CD4-positive, alpha-beta T cell treated with Interleukin-1 beta for 1 hour (primary cell): ENCODE measurements around the gene ADPGK.

Source experiments
- DNase-seq, 2 donors: peaks; one replicate each; pipeline ENCODE4 v3.0.0-alpha.2; 2020 to 2022

ADPGK gene

DNA sequence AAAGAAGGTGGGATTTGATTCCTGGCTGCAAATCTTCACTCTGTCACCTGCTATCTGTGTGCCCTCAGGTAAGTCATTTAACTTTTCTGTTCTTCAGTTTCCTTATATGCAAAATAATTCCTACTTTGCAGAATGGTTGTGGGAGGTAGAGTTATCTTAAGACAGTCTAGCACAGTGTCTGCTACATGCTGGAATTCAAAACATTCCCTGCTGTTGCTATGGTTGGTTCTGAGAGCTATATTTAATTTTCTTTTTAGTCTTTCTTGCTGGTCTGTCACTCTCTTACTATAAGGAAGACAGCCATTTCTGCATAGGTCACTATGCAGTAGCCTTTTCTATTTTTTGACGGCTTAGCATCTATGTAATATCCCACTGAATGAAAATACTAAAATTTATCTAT, 4.0 kb upstream of the ADPGK start:
- DNase-seq, result no peak

DNA sequence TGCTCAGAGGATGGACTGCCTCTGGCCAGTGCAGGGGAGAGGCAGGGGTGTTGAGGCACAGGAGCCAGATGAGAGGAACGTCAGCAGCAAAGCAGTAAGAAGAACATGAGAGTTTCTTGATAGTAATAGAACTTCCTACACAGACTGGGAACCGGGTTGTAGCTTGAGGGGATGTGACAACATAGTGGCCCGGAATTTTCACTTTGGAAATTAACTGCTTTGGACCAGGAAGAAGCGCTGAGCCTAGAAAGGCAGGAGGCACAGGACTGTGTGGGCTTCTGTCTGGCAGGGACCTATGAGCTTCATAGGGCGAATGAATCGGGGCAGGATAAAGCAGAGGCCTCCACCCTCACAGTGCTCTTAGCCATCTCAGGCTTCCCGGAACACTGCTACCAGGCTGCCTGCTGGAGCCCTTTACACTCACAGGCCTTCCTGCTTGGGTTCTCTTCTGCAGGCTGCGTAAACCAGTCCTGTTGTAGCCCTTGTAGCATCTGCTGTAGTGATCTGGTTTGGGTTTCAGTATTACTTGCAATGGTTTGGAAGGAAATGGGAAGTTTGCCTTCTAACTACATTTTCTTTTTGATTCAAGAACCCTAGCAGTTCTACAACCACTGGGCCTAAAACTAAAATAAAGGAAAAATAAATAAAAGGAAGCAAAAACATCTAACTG, 3.3 kb upstream of the ADPGK start:
- no peak for DNase-seq

DNA sequence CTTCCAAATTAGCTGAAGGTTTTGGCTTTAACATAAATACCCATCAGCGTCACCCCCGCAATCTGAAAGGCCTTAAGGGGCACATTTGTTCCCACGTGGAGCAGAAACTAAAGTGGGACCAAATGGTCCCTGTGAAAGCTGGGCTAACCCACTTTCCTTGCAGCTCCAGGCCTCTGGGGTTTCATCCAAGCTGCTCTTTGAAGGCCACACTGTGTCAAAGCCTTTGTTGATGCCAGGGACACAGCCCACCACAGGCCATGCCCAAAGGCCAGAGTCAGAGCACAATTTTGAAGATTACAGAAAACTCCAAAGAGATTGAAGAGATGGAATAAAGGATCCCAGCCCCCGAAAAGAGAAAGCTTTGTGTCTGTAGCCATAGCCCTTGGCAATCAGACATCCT, 2.7 kb upstream of the ADPGK start:
- DNase-seq, result no peak

DNA sequence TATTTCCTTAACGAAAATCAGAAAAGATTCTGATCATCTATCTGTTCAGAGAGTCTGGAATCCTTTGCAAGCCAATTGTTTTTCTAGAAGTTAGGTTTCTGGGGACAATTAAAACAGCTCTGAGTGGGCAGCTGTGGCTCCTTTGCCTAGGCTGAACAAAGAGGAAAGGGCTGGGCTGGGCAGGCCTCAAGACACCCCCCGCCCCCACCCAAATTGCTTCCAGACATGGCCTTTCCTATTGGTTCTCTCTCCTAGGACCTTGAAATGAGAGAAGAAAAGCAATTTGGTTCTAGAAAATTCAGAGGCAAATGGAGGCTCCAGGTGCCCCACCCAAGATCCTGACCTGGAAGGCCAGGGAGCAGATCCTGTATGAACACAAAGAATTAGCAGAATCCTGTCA, 2.3 kb upstream of the ADPGK start:
- no peak for DNase-seq

DNA sequence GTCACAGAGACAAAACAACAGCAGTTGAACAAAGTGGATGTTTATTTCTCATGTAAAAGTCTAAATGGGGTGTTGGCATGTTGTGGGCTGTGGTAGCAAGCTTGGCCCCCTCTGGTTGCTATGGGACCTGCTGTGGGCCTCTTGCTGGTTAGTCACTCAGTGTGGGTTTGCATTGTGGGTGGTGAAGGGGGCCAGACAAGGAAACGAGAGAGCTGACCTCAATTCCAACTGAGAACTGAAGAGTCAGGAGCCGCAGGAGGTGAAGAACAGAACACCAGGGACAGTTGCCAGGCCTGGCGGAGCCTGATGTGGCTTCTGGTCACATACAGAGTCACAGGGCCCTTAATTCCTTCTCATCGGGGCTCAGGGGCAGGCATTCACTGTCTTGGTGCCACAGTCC, 1.9 kb upstream of the ADPGK start:
- DNase-seq, result peak; percentile 73 to 74

DNA sequence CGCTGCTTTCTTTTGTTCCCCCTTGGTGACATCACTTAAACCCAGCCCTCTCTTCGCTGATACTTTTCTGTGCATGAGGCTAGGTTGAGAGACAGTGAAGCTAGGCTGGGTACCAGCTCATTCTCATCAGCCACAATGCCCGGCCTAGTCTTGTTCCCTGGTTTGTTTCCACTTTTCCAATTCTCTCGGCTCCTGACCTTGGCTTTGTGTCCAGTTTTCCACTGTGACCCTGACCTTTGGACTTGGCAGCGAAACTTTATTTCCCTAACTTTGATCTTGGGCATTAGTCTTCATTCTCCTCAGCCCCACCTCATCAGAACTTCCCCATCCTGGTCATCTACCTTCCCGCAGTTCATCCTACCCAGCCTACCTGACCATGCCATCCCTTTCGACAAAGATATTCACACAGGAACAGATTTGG, 908 bp upstream of the ADPGK start:
- DNase-seq, result no peak

DNA sequence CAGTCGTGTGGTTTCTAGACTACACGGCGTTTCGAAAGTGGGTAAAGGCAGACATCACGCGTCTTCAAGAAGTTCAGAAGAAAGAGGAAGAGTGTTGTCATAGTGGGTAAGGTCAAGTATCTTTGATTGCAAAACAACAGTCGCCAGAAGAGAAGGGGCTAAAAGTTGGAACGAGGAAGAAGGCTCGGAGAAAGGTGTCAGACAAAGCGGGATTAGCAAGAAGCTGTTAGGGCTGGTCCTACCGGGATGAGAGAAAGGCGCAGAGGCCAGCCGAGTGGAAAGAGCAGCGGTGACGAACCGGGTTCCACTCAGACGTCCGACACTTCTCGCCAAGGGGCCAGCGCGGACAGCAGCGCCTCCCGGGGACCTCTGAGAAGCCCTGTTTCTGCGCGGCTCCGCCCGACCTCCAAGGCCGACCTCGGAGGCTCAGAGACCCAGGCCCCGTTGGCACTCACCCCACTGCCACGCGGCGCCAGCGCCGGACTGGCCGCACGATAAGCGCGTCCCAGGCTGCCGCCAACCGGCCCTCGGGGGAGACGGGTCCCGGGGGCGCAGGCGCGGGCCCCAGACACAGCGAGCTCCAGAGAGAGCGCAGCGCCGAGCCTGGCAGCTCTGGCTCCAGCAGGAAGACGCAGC, 436 bp downstream of the ADPGK start:
- DNase-seq, result peak; percentile 59 to 69

DNA sequence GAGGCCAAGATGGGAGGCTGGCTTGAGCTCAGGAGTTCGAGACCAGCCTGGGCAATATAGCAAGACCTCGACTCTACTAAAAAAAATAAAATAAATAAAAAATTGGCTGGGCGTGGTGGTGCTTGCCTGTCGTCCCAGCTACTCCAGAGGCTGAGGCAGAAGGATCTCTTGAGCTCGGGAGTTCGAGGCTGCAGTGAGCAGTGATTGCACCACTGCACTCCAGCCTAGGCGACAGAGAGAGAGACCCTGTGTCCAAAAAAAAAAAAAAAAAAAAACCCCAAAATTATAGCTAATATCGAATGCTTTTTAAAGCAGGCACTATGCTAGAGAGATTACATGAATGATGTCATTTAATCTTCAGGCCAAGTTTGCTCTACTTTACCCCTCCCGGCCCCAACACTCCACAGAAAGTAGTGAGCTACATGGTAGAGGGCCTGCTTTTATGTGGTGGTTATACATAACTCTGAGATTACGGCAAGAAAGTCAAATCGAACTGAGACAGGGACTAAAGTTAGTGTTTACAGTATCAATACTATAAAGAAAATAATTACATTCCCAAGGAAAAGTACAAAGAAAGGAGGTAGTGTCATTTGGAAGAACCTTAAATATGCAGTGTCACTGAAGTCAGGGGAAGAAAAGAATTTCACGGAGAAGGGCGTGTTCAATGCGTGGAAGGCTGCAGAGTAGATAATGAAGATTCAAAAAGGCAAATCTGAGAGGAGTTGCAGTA, 1.1 kb downstream of the ADPGK start:
- DNase-seq, result no peak

DNA sequence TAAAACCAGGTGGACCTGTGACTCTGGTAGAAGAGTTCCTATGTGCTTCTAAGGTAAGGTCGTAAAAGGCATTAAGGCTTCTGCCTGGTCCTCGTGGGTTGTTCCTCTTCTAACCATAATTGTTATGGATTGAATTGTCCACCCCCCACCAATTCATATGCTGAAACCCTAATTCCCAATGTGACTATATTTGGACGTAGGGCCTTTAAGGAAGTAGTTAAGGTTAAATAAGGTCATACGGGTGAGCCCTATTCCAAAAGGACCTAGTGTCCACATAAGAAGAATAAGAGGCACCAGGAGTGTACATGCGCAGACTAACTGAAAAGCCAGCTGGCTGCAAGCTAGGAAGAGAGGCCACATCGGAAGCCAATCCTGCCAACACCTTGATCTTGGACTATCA, 1.9 kb downstream of the ADPGK start:
- DNase-seq, result no peak

DNA sequence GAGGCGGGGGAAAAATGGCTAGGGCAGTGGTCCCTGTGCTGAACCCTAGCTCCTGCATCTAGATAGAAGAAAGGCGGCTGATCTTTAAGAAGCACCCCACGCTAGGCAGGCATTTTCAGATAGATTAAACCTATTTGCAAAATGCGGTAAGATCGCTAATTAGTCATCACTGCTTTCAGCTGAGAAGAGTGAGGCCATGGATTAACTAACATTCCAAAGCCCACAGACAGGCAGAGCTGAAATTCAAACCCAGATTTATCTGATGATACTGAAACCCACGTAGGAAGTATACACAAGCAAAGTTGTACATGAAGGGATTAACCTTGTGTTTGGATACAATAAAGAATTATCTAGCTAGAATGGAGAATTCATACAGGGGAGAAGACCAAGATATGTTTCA, 4.8 kb downstream of the ADPGK start:
- DNase-seq, result no peak

DNA sequence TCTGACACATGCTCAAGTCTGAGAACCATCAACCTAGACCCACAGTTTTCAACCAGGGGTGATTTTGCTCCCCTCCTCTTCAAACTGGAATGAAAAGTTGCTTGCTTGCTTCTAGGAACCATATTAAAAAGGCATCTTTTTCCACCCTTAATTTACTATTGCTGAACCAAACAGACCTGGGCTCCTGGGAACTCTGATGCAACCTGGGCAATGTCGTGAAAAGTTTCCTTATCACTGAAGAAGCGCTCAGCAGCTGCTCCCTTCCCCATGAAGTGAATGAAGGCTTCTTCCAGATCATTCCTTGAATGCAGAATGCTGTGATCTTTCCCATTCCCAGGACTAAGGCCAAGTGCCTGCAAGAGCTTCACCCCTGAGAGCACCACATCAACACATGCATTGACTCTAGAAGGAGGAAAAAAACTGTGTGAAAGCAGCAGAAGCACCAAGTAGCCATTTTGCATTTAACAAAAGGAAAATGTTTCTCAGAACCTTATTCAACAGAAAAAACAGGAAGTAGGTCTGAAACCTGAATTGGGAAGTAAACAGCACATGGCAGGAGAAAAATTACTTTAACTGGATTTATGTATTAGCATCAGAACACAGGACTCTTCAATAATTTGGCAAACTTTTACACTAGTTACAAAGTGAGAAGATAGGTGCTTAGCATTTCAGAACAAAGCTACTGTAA, 8.7 kb downstream of the ADPGK start:
- no peak for DNase-seq

DNA sequence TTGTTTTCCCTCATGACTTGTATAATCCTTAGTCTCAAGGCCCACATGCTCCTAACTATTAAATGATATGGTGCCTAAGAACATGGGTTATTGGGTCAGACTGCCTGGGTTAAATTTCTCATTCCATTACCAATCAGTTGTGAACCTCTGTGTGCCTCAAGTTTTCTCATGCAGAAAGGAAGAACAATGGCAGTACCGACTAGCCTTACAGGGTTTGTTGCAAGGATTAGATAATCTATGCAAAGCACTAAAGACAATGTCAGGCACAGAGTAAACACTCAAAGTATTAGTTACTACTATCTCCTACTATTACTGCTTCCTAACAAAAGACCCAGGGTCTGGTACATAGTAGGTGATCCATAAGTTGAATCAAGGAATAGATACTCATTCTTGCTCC, 12.2 kb downstream of the ADPGK start:
- DNase-seq, result no peak

DNA sequence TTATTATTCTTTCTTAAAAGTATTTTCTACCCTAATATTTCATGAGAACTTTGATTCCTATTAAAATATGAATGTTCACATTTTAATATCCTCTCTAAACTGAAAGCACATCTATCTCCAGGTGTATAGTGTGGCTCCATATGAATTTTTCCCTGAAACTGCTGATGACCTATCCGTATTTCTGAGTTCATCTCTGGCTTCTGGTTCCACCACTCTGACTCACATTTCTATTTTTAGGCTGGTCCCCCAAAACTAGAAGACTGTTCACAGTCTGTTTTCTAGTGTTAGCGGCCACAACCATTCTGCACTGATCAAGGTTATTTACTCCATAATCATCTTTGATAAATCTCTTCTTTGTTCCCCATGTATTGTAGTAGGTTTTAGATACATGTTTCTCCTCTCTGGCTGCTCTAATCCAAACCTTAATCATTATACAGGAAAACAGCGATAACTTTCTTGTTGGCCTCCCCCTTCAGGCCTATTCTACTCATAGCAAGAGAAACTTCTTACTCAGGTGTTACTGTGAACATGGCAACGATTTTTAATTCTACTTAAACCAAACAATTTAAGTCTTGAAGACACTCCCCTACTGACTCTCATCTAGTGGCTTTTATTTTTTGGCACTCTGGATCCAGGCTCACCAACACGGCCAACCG, 12.8 kb downstream of the ADPGK start:
- no peak for DNase-seq

DNA sequence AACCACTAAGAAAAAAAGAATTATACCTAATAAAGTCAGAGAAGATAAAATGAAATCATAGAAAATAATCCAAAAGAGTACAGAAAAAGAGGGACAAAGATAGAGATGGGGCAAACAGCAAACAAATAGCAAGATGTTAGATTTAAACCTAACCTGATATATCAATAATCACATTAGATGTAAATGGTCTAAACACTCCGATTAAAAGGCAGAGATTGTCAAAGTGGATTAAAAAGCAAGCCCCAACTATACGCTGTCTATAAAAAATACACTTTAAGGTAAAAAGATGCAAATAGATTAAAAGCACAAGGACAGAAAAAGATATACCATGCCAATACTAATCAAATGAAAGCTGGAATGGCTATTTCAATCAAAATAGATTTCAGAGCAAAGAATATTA, 16.8 kb downstream of the ADPGK start:
- DNase-seq, result no peak

DNA sequence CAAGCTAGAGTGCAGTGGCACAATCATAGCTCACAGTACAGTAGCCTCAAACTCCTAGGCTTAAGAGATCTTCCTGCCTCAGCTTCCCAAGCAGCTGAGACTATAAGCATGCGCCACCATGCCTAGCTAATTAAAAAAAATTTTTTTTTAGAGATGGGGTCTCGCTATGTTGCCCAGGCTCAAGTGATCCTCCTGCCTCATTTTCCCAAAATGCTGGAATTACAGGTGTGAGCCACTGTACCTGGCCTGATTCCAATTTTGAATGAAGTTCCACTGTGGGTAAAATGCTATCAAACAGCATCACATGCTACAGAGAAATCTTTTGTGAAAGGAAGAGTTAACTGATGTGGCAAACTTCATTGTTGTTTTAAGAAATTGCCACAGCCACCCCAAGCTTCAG, 17.5 kb downstream of the ADPGK start:
- DNase-seq, result no peak

DNA sequence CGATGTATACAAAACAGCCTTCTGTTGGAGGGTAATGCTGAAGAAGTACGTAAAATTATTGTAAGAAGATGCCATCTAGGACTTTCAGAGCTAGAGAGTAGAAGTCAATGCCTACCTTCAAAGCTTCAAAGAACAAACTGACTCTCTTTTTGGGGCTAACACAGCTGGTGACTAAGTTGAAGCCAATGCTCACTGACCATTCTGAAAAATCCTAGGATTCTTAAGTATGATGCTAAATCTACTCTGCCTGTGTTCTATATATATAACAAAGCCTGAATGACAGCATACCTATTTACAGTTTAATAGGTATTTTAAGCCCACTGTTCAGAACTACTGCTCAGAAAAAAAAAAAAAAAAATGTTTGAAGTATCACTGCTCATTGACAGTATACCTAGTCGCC, 18.9 kb downstream of the ADPGK start:
- DNase-seq, result no peak

DNA sequence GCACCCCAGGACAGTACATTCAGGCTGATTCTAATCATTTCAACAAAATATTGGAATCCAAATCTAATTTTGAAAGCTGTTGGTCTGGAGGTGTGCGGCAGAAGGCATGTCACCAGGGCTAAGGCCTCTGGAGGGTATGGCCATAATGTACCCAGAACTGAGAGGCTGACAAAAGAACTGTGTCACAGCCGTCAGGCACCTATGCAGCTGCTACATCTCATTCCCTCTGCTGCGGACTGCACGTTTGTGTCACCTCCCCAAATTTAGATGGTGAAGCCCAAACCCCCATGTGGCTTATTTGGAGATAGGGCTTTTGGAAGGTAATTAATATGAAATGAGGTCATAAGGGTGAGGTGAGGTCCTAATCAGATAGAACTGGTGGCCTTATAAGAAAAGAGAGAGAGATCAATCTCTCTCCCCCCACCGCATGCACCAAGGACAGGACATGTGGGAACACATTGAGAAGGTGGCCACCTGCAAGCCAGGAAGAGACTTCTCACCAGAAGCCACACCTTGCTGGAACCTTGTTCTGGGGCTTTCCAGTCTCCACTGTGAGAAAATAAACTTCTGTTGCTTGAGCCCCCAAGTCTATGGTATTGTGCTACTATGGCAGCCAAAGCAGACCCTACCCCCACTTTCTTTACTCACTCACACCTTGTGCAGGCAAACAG, 22.8 kb downstream of the ADPGK start:
- DNase-seq, result no peak

DNA sequence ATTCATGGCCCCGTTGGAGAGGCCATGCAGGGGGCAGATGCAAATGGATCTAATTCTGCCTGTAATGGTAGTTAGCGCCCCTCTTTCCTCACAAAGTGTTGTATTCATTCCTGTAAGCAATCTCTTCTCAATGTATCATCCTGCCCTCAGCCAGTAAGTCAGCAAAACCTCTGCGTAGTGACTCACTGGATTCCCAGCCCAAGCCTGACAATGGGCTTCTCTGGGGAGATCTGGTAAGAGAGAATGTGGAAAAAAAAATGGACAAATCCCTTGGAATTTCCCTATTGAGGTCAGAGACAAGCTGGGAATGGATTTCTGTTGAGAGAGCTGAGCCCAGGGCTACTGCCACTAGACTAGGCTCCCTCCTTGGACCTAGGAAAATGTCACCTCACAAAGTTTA, 25.4 kb downstream of the ADPGK start:
- DNase-seq, result no peak

DNA sequence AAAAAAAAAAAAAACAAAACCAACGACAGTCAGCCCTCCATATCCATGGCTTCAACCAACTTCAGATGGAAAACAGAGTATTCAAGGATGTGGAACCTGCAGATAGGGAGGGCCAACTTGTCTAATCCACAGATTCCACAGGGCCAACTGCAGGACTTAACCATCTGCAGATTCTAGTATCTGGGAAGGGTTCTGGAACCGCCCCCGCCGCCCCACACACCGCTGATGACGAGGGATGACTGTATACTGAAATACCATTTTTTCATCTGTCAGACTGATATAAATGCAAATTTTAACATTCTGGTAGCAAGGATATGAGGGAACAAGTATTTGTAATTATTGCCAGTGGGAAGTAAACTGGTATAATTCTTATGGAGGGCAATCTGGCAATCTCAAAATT, 29.5 kb downstream of the ADPGK start:
- DNase-seq, result no peak

DNA sequence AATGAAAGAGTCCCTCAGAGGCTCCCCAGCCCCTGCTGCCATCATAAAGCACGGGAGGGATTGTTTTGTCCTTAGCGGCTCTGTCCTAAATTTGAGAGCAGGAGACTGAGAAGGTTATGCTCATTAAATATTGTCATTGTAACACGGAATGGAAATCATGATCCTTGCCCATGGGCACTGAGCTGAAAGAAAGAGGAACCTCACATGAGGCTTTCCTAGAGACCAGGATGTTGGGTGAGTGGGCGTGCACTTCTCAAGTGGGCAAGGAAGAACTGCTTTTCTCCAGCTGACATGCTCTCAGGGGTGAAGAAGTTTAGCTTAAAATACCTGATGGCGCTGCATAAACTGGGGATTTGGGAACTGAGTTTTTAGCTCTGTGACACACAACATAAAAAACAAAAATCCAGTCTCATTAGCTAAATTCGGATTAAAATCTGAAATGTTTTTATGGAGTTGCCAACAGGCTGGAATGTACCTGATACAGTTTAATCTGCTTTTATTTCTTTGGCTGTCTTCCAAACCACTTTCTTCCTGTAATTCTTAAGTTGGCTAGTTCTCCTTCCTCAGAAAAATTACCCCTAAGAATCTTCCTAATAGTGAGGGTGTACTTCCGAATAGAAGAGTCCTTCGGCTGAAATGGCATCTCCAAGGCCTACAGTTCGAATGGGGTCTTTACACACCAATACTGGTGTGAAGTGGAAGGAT, 31.7 kb downstream of the ADPGK start:
- DNase-seq, result peak in 1 of 2 donors; percentile 4

DNA sequence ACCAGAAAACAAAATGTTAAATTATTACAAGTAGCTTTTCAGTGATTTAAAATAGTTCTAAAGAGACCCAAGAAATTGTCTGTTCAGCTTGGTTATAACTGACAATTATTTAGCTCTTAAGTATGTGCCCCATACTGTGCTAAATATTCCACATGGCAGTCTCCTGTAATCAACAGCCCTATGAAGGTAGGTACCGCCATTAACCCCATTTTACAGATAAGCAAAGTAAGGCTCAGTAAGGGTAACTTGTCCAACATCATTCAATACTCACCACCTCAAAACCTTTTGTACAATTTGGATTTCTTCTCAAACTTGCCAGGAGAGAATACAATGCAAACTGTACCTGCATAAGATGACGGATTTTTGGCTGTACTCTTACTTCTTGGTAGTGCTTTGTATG, 33.9 kb downstream of the ADPGK start:
- no peak for DNase-seq

DNA sequence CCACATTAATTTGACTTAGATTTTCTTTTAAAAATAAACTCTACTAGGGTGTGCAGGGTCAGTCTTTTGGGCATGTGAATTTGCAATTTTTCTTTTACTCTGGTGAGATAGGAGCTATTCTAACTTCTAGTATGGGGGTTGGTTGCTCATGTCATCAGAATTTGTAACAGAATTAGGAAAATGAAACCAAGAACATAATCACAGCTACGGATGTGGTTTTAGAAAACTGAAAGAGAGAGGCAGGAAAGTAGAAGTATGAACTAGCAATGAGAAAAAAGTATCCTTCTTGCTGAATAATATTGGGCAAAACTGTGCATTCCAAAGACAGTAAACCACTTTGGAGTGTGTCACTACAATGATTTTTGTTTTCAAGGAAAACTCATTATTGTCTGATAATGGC, 43.3 kb downstream of the ADPGK start:
- DNase-seq, result peak in 1 of 2 donors; percentile 34
